Stimulated activated CD4-positive, alpha-beta T cell treated with anti-CD3 and anti-CD28 coated beads, Interleukin-12 subunit alpha, Interleukin-12 subunit beta, amount 100 ng/mL, for 48 hours (primary cell): ENCODE measurements around the gene LIF.

Experiments
- DNase-seq, 3 donors: peaks; one replicate each; pipeline ENCODE4 v3.0.0-alpha.2; 2020; ENCODE audit warnings: low read depth in 2 of 3, low spot score in 1 of 3

The LIF gene

GRCh38 chr22:30265131-30265720, 18.7 kb upstream of the LIF start:
- DNase-seq = no peak

DNA sequence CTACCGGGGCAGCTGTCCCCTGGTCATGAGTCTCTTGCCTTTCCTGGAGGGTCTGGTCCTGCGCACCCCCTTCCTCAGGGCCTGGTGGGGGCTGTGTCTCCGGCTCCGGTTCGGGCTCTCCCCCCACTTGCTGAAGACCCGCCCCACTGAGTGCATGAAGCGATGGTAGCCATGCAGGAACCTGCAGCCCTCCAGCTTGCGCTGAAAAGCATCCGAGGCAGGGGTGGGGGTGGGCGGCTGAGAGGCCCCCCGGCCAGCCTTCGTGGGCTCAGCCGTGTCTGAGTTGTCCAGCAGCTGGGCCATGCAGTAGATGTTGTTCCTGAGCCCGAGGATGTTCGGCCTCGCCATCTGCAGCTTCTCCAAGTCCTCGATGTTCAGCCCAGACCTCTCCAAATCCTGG, 17.3 kb upstream of the LIF start:
- DNase-seq = no peak

DNA sequence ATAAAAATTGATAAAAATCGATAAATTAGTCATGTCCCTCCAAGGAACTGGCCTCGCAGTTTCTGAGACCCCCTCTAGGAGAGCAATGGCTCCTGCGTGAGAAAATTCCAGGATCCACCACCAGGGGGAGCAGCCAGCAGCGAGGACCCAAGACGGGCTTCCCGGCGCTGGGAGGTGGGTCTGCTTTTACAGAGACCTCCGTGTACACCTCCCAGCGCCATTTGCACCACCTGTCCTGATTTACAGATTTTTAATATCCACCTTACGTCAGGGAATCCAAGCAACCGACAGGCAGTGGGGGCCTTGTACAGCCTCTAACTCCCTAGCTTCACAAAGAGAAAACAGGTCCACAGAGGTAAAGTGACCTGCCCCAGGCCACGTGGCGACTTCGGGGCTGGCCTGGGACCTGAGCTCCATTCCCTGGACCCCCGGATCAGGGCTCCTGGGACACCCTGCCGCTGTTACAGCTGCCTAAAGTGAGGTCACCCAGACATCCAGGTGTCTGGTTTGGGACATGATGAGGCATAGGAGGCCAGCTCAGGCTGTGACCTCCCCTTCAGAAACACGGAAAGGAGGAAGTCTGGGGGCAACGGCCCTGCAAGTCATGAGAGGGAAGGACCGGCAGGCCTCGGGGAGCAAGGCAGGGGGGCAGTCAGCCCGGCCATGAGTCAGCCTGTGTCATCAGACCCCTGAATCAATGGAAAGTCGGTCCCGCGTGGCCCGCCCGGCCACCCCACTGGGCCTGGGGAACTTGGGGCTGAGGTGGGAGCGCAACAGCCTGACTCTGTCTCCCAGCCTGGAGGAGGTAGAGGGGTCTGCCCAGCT, 16.6 kb upstream of the LIF start:
- DNase-seq = peak; percentile 67 to 91 (median 79)

DNA sequence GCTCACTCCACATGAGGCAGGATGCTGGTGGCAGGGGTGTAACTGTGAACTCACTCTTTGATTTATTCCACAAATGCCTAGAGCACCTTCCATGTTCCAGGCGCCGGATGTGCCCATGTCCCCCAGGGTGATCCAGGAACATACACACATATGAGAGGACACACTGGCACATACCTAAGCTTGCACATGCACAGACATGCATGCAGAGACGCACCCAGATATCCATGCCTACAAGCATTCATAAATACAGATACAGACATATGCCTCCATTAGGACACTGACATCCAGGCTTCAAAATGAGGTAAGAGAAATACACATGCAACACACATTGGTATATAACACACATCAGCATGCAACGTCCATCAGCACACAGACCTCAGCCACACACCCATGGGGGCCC, 15.6 kb upstream of the LIF start:
- no peak for DNase-seq

DNA sequence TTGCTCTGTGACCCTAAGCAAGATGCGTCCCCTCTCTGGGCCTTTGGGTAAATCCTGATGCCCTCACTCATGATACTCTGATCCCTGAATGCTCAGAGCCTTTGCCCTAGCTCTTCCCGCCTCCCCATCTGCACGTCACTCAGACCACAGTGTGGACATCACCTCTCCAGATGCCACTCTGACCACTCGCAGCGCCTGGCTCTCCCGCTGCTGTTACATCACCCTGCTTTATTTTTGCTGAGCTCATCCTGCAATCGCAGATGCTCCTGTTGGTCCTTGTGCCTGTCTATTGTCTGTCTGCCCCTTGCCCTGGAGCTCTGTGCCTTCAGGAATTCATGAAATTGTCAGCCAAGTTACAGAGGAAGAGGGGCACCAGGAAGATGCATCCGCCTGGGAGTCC, 14.6 kb upstream of the LIF start:
- DNase-seq = no peak

- no peak for DNase-seq
Measured at GRCh38 chr22:30260682-30261081, 14.1 kb upstream of the LIF start.

- no peak for DNase-seq
Measured at GRCh38 chr22:30260276-30260675, 13.7 kb upstream of the LIF start.

GRCh38 chr22:30254314-30254713, 7.8 kb upstream of the LIF start:
- no peak for DNase-seq

DNA sequence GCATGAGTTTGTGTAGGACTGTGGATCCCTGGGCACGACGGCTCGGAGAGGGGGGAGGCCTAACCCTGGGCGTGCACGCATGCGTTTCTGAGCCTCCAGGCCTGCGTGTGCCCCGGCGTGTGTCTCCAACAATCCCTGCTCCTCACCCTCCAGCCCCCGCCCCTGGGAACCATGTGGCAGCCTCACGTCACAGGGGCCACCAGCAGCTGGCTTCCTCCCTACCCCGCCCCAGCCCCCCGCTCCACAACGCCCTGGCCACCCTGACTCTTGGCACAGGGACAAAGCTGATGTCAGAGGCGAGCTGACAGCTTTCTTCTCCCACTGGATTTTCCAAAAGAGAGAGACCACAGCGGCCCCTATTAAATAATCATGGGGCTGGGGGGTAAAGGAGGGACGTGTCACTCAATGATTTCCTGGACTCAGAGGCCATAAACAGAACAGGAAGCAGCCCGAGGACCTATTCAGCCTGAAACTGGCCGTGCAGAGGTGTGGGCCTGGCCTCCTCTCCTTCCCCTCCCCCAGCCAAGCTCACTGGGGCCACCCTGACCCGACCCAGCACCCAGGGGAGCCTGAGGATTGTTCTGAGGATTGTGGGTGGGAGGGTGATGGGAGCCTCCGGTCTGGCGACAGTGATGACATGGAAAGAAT, 6.8 kb upstream of the LIF start:
- DNase-seq = no peak

GRCh38 chr22:30252411-30253204, 6.0 kb upstream of the LIF start:
- no peak for DNase-seq

DNA sequence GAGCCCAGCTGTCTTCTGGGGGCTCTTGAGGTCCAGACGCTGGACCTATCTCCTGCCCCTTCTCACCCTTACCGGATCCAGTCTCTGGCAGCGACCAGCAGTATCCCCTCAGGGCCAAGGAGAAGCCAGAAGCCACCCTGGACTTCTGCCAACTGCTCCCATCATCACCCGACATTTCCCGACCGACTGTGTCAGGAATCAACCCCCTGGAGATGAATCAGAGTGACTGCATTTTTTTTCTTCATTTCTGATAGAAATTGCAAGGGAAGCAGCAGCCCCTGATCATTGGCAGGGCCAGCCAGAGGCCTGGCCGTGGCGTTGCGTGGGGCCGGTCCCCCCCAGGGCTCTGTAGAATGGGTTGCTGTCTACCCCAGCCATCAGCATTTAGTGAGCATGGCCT, 5.2 kb upstream of the LIF start:
- DNase-seq = no peak

GRCh38 chr22:30250661-30251267, 4.2 kb upstream of the LIF start:
- no peak for DNase-seq

GRCh38 chr22:30250039-30250565, 3.5 kb upstream of the LIF start:
- no peak for DNase-seq

DNA sequence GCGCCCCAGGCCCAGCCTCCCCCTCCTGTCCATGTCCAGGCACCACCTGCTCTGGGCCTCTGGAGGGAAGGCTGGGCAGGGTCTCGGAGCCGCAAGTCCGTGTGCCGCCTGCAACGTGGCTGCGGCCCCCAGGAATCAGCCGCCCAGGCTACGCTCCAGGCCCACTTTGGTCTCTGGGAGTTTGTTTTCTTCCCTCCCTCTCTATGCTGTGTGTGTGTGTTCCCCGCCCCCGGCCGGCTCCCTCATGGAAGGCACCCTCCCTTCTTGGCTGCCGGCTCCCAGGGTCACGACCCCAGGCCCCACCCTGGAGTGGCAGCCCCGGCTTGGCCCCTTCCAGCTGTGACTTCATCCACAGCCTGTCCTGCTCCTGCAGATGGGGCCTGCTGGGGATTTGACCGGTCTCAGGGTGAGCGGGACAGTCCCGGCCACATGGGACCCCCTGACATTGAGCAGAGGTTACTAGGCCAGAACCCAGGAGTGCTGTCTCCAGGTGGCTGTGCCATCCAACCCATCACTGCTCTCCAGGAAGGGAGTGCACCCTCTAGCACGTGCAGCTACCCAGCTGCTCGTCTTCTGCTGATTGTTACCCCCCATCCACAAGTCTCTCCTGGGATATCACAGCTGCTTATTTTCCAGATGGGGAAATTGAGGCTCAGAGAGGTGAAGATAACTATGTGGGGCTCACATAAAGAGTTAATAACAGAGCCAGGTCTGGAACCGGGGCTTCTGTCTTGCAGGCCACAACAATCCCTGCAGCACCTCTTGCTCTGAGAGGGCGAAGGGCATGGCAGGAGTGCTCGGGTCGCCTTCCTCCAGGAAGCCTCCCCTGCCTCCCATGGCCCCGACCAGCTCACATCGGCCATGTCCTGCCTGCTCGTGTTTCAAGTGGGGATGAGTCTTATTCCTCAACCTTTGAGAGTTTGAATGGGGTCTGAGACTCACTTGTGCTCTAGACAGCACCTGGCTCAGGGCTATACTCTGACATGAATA, 2.8 kb upstream of the LIF start:
- no peak for DNase-seq

- DNase-seq = no peak
Measured at GRCh38 chr22:30248484-30248883, 1.9 kb upstream of the LIF start.

GRCh38 chr22:30247974-30248373, 1.4 kb upstream of the LIF start:
- DNase-seq = no peak

GRCh38 chr22:30247561-30247960, 1.0 kb upstream of the LIF start:
- no peak for DNase-seq

DNA sequence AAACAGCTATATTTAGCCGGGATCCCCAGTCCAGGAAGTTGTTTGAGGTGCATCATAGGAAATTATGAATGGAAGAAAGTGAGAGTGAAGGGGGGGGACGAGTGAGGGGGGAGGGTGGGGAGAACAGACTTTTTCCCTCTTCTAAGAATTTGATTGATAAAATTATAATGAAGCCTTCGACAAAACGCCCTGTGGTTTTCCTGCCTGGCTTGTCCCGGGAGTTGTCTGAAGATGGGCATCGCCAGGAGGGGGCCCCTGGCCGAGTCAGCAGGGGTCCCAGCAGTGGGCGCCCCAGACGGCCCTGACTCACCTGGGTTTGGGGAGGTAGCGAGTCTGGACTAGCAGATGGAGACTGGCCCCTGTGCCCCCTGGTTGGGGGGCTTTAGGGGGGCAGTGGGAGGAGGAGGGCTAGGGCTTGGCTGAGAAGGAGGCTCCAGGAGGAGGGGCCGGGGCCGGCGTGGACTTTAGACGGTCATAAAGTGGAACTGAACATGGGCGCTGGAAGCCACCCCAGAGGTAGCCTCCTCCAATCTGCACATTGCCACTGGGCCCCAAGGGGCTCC, 336 bp upstream of the LIF start:
- no peak for DNase-seq

DNA sequence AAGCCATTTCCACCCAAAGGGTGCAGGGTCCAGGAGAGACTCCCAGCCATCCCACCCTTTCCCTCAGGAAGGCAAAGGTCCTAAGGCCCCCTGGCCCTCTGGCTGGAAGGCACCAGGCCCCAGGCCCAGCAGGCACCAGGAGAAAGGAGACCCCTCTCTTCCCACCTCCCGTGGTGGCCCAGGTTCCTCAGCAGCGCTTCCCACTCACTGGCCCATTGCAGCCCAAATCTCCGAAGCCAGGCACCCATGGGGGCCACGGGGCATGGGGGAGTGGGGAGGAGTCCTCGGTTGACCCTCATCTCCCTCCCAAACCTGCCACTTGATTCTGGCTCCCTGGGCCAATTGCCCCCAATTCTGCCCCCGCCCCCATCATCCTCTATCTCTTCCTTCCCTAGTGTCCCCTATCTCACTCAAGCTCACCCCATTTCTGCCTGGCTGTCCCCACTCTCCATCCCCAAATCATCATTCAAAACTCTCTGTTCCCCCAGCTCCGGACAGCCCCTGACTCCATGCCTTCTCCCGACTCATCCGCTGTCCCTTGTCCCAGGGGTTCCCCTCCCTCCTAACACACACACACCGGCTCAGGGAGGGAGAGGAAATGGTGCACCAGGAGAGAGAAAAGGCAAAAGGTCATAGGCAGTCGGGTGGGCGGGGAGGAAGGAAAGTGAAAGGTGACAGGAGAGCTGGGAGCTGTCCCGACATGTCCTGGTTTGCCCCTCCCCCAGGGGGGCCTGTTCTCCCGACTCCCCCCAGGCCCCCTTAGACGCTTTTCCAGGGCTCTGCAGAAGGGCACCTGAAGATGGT, 1.2 kb downstream of the LIF start:
- DNase-seq = no peak
